Right atrium auricular region (tissue), 2 donors: ENCODE measurements around the gene CAMK2G. TPM values are rescaled to one million over a fixed set of nuclear protein-coding genes. Genes with fewer than 3 reads are reported as not detected.

Experiments used
- DNase-seq: peaks from one replicate; pipeline ENCODE4 v3.0.0-alpha.2; 2019; ENCODE audit warnings: low spot score
- H3K27ac ChIP-seq, 2 donors: fragments of 200-600 bp; sonication (generic); 1 replicate in 1 of 2; 2 replicates in 1 of 2; pipeline ENCODE4 v1.5.1; 2016 to 2019
- H3K27me3 ChIP-seq, 2 donors: fragments of 200-600 bp; sonication (generic); one replicate each; pipeline versions ENCODE4 v1.5.1 to v1.6.0; 2017 to 2019
- H3K36me3 ChIP-seq: fragments of 200-600 bp; sonication (generic); one replicate; pipeline ENCODE4 v1.5.1; 2016
- H3K4me1 ChIP-seq, 2 donors: fragments of 200-600 bp; sonication (generic); one replicate each; pipeline versions ENCODE4 v1.5.1 to v1.6.0; 2017 to 2019
- H3K4me3 ChIP-seq, 2 donors: fragments of 200-600 bp; sonication (generic); 1 replicate in 1 of 2; 2 replicates in 1 of 2; pipeline ENCODE4 v1.5.1; 2017 to 2019; ENCODE audit warnings: mild to moderate bottlenecking in 1 of 2, moderate library complexity in 1 of 2
- H3K9me3 ChIP-seq, 2 donors: fragments of 200-600 bp; sonication (generic); one replicate each; pipeline ENCODE4 v1.5.1; 2019
- total RNA-seq, 2 donors: library from RNA; depleted of rRNA; stranded (reverse); fragments of >200 nt; gene quantifications; one replicate each; pipeline ENCODE4 v1.1.0, GENCODE V29; 2016
- TF ChIP-seq, protein P1 (sequence below), 2 donors: fragments of 200-600 bp; sonication (generic); IDR thresholded peaks; one replicate each; pipeline ENCODE4 v1.5.1; 2019; ENCODE audit warnings: antibody characterized with exemption in 2 of 2

CAMK2G gene
- total RNA-seq, 2 donors from 2014 or later: 12.1 to 17.4 TPM

DNA sequence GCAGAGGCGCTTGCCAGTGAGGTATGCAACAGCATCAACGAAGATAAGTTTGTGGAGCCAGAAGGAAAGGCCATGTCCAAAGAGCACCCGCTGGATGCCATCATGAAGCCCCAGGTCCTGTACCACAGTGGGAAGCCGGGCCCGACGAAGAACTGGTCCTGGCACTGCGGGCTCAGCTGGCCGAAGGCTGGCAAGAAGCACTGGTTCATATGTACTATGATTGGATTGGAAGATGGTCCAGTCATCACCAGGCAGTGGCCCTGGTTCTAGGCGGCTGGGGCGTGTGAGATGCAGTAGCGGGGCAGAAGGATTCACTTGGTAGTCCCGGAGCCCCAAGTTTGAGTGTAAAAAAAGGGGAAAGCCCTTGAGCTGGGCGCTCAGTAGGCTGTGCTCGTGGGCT is 66.9 kb downstream of the CAMK2G start:
- TF ChIP-seq, protein P1, sequence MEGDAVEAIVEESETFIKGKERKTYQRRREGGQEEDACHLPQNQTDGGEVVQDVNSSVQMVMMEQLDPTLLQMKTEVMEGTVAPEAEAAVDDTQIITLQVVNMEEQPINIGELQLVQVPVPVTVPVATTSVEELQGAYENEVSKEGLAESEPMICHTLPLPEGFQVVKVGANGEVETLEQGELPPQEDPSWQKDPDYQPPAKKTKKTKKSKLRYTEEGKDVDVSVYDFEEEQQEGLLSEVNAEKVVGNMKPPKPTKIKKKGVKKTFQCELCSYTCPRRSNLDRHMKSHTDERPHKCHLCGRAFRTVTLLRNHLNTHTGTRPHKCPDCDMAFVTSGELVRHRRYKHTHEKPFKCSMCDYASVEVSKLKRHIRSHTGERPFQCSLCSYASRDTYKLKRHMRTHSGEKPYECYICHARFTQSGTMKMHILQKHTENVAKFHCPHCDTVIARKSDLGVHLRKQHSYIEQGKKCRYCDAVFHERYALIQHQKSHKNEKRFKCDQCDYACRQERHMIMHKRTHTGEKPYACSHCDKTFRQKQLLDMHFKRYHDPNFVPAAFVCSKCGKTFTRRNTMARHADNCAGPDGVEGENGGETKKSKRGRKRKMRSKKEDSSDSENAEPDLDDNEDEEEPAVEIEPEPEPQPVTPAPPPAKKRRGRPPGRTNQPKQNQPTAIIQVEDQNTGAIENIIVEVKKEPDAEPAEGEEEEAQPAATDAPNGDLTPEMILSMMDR (IDR thresholded peaks at IDR 0.05): no peak
- H3K27ac ChIP-seq: no peak overlapping the region
- H3K4me3 ChIP-seq: no peak overlapping the region
- H3K36me3 ChIP-seq: peaks cover 66% of the 10 kb centered on the region
- H3K9me3 ChIP-seq: no peaks in the 10 kb centered on the region
- no peaks in the 10 kb centered on the region for H3K27me3 ChIP-seq
- peaks cover 0 to 23% of the 10 kb centered on the region in 2 donors for H3K4me1 ChIP-seq
- DNase-seq: no peak

DNA sequence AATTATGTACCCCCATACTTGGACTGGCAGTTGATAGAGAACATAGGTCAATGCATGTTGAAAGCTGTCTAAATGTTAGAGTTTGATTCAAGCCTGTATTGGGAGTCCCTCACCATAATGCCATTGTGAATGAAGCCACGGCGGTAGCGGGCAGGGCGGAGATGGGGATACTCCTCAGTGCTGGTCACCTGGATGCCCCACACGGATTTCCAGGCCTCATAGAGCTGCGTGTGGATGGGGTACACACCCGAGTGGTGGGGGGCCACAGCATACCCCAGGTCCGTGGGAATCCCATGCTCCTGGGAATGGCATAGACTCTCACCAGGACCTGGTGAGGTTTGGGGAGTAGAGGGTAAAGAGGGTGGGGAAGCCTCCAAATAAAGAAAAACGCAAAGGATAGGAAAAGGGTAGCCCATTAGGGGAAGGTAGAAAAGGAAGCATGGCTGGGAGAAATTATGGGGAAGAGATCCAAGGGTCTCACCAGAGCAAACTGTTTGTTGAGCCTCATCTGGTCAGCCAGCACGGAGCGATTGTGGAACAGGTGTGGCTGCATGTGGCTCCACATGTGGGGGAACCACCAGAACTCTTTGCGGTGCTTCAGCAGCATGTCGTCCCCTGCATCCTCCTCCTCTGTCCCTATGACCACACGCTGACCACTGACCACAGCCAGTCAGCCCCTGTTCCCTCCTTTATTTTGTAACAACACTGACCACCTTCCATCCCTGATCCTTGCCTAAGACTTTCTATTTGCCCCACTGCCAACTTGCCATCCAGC is 68.0 kb downstream of the CAMK2G start:
- peaks cover 0 to 23% of the 10 kb centered on the region in 2 donors for H3K4me1 ChIP-seq

DNA sequence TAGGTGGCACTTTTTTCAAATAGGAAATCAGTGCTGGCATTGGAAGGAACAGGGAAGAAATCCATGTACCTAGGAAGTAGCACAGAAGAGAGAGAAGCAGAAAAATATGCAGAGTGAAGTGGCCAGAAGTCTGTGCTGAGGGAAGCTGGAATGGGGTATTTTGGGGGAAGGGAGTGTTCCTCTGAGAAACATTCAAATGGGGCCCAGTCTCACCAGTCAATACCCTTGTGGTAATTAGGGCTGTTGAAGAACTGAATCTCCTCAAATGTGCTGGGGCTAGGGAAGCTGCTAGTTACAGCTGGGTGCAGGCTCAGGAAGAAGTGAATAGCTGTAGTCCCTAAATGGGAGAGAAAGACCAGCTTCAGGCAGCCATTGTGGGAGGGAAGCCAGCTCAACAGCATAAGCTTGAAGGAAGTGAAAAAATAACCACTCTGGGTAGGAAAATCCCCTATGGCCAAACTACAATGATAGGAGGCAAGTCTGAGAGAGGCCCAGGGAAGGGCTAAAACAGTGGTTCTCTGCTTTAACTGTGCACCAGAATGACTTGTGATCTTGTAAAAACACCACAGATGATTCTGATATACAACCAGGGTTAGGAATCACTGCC is 70.6 kb downstream of the CAMK2G start:
- no peak for DNase-seq
- no peak overlapping the region for H3K27ac ChIP-seq
- TF ChIP-seq, protein P1 (IDR thresholded peaks at IDR 0.05): no peak

More for the DNA sequence above, 68.0 kb downstream of the CAMK2G start:
- no peak for DNase-seq
- Histone ChIP-seq H3K4me3 (no peak overlapping the region), H3K27ac (no peak overlapping the region), H3K9me3 (no peaks in the 10 kb centered on the region), H3K27me3 (no peaks in the 10 kb centered on the region), H3K36me3 (peaks cover 77% of the 10 kb centered on the region)
- TF ChIP-seq, protein P1 (IDR thresholded peaks at IDR 0.05): no peak

DNA sequence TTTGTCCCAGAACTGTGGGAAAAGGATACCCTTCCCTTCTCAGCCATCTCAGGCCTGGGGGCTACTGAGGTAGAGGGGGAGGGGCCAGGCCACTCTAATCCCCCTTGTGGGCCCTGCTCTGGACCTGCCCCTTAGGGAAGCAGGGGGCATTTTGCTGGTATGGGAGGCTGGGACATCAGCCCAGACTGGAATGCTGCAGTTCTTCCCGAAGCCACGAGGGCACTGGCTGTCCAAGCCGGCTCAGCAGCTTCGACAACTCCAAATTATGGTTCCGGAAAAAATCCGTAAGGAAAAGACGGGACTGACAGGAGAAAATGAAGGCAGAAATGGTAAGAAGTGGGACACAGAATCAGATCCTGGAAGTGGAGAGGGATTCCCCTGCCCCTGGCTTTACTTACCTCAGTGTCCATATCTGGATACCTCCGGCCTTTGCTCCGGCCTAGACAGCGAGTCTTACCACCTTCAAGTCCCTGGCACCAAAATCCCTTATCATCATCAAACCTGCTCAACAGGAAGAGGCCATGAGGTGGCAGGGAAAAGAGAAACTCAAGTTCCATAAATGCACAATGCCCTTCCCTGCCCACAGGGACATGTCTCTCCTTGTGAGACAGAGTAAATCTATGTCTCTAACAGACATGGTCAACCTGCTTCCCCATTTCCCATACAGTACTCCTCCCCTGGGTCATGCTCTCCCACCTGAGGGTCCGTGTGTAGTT is 71.9 kb downstream of the CAMK2G start:
- no peak overlapping the region for H3K27ac ChIP-seq
- DNase-seq: no peak
- no peaks in the 10 kb centered on the region for H3K9me3 ChIP-seq
- H3K4me1 ChIP-seq: peaks cover 0 to 11% of the 10 kb centered on the region in 2 donors
- H3K36me3 ChIP-seq: peaks cover 93% of the 10 kb centered on the region
- no peaks in the 10 kb centered on the region for H3K27me3 ChIP-seq
- TF ChIP-seq, protein P1 (IDR thresholded peaks at IDR 0.05): no peak
- no peak overlapping the region for H3K4me3 ChIP-seq

More for the DNA sequence above, 70.6 kb downstream of the CAMK2G start:
- no peaks in the 10 kb centered on the region for H3K9me3 ChIP-seq
- H3K36me3 ChIP-seq: peaks cover 93% of the 10 kb centered on the region
- peaks cover 0 to 15% of the 10 kb centered on the region in 2 donors for H3K4me1 ChIP-seq
- H3K4me3 ChIP-seq: no peak overlapping the region
- no peaks in the 10 kb centered on the region for H3K27me3 ChIP-seq

DNA sequence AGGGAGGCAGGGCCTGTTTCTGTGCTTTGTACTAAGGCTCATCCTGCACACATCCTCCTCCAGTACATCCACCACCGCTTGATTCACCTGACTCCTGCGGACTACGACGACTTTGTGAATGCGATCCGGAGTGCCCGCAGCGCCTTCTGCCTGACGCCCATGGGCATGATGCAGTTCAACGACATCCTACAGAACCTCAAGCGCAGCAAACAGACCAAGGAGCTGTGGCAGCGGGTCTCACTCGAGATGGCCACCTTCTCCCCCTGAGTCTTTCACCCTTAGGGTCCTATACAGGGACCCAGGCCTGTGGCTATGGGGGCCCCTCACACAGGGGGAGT is 73.1 kb downstream of the CAMK2G start:
- no peak for DNase-seq
- H3K4me1 ChIP-seq: no peaks in the 10 kb centered on the region
- H3K36me3 ChIP-seq: peaks cover 93% of the 10 kb centered on the region
- no peaks in the 10 kb centered on the region for H3K27me3 ChIP-seq
- TF ChIP-seq, protein P1 (IDR thresholded peaks at IDR 0.05): no peak
- H3K9me3 ChIP-seq: no peaks in the 10 kb centered on the region
- no peak overlapping the region for H3K27ac ChIP-seq
- H3K4me3 ChIP-seq: no peak overlapping the region
